OCI-LY7 (cell line): ENCODE measurements around the gene ACADM. TPM values are rescaled to one million over a fixed set of nuclear protein-coding genes. Genes with fewer than 3 reads are reported as not detected.

ENCODE experiments used
- BruUV-seq: library from RNA; stranded (reverse); fragments of 400-500 nt; replicated peaks from 2 replicates; lab custom pipeline; 2021; lab: Mats Ljungman, UMichigan
- CTCF ChIA-PET: fragments of 300-600 bp; sonication (Branson Sonifier 250); formaldehyde crosslinking; loops from one replicate; lab custom pipeline; 2022; ENCODE audit warnings: antibody characterized with exemption; ENCODE audit not compliant: unreplicated experiment; lab: Charles Lee
- POLR2A ChIA-PET: fragments of 300-600 bp; sonication (Branson Sonifier 250); formaldehyde crosslinking; loops from one replicate; lab custom pipeline; 2022; ENCODE audit warnings: antibody characterized with exemption; lab: Charles Lee
- DNase-seq: peaks from one replicate; pipeline ENCODE4 v3.0.0-alpha.2; 2015; ENCODE audit warnings: low spot score
- H2AFZ ChIP-seq: fragments of 200-600 bp; sonication (generic), shearing (Covaris generic); 2 replicates; pipeline ENCODE4 v1.6.1; 2014; ENCODE audit warnings: mild to moderate bottlenecking, antibody characterized with exemption, low read length, moderate library complexity
- H3K27ac ChIP-seq: fragments of 200-600 bp; sonication (generic); 2 replicates; pipeline ENCODE4 v1.5.1; 2014; ENCODE audit warnings: mixed run types, low read depth, mild to moderate bottlenecking, moderate library complexity, low read length, inconsistent platforms; ENCODE audit not compliant: poor library complexity, severe bottlenecking
- H3K36me3 ChIP-seq: fragments of 200-600 bp; sonication (generic); 2 replicates; pipeline ENCODE4 v1.6.1; 2014; ENCODE audit warnings: mild to moderate bottlenecking, antibody characterized with exemption, low read length, moderate library complexity, mixed read lengths; ENCODE audit not compliant: insufficient read depth
- H3K4me1 ChIP-seq: fragments of 200-600 bp; sonication (generic); 2 replicates; pipeline ENCODE4 v1.5.1; 2014; ENCODE audit warnings: mild to moderate bottlenecking, low read length; ENCODE audit not compliant: insufficient read depth, poor library complexity, severe bottlenecking
- H3K4me2 ChIP-seq: fragments of 200-600 bp; sonication (generic); 2 replicates; pipeline ENCODE4 v1.6.1; 2014; ENCODE audit warnings: mild to moderate bottlenecking, low read length
- H3K4me3 ChIP-seq: fragments of 200-600 bp; sonication (generic); 2 replicates; pipeline ENCODE4 v1.5.1; 2014; ENCODE audit warnings: mild to moderate bottlenecking, low read depth, low read length; ENCODE audit not compliant: poor library complexity, severe bottlenecking
- H3K79me2 ChIP-seq: fragments of 200-600 bp; sonication (generic); 2 replicates; pipeline ENCODE4 v1.6.1; 2016; ENCODE audit warnings: low read depth, mild to moderate bottlenecking, low read length, moderate library complexity, mixed read lengths; ENCODE audit not compliant: insufficient read depth
- H3K9me2 ChIP-seq: fragments of 200-600 bp; sonication (generic); 2 replicates; pipeline ENCODE4 v1.6.1; 2016; ENCODE audit warnings: mild to moderate bottlenecking, low read length, mixed read lengths; ENCODE audit not compliant: insufficient read depth
- H3K9me3 ChIP-seq: fragments of 200-600 bp; sonication (generic); 2 replicates; pipeline ENCODE4 v1.6.1; 2014; ENCODE audit warnings: mild to moderate bottlenecking, mixed run types, low read length, mixed read lengths
- H4K20me1 ChIP-seq: fragments of 200-600 bp; sonication (generic); 2 replicates; pipeline ENCODE4 v1.6.1; 2014; ENCODE audit warnings: mild to moderate bottlenecking, antibody characterized with exemption, low read length, moderate library complexity, mixed read lengths; ENCODE audit not compliant: insufficient read depth
- CTCF ChIP-seq: fragments of 200-600 bp; sonication (generic); conservative IDR thresholded peaks from 2 replicates; pipeline ENCODE4 v1.5.1; 2014; ENCODE audit warnings: mild to moderate bottlenecking, antibody characterized with exemption, low read length, moderate library complexity, mixed read lengths
- EZH2phosphoT487 ChIP-seq: fragments of 200-600 bp; sonication (generic); IDR thresholded peaks from 2 replicates; pipeline ENCODE4 v1.6.1; 2018; ENCODE audit warnings: low read depth, borderline replicate concordance, mild to moderate bottlenecking, mixed run types, antibody characterized with exemption, low read length, moderate library complexity, mixed read lengths
- intact Hi-C: fragments of 100-400 bp; cut with micrococcal nuclease; formaldehyde crosslinking; loops from one replicate; pipeline ENCODE4 v1.10.0; 2022; ENCODE audit not compliant: unreplicated experiment
- total RNA-seq, 2 experiments: library from RNA; depleted of rRNA in 1 of 2; stranded (reverse); fragments of >200 nt in 1 of 2; shearing (Covaris generic) in 1 of 2; gene quantifications; 2 replicates each; pipeline ENCODE4 v1.2.3, GENCODE V29; 2014 to 2022

ACADM gene
- total RNA-seq, 2 experiments from 2014 or later, result 137 to 248 TPM

GRCh38 chr1:75786901-75787493 is 62.5 kb downstream of the ACADM start:
- H3K4me3 ChIP-seq, result peak overlapping the region; percentile 93
- peaks cover 53% of the 10 kb centered on the region for H4K20me1 ChIP-seq

GRCh38 chr1:75787524-75787923 is 63.0 kb downstream of the ACADM start:
- peaks cover 54% of the 10 kb centered on the region for H3K4me1 ChIP-seq
- H3K4me2 ChIP-seq, result peak overlapping the region; percentile 84
- BruUV-seq, result no TSS peak
- peaks cover 64% of the 10 kb centered on the region for H3K36me3 ChIP-seq
- ChIA-PET CTCF (no interaction called here), POLR2A (interaction anchor here (1.0 to 4.8 kb wide), 4 partner anchors 13 to 64 kb away, joined by 3 to 74 read pairs (median 16); partner anchors contain the start of gene ACADM)
- peaks cover 80% of the 10 kb centered on the region for H3K79me2 ChIP-seq
- peaks cover 58% of the 10 kb centered on the region for H4K20me1 ChIP-seq
- TF ChIP-seq CTCF (no peak), EZH2phosphoT487 (no peak)
- peak overlapping the region; percentile 93 for H3K4me3 ChIP-seq
- no peaks in the 10 kb centered on the region for H3K9me3 ChIP-seq
- DNase-seq, result peak; percentile 50
- H3K27ac ChIP-seq, result peak overlapping the region; percentile 94
- no peak overlapping the region for H2AFZ ChIP-seq
- intact Hi-C loops, result loop anchor here (5.0 kb wide), 1 partner anchor 505 kb away; no protein-coding TSS in a partner anchor
- no peaks in the 10 kb centered on the region for H3K9me2 ChIP-seq

More at GRCh38 chr1:75786901-75787493, 62.5 kb downstream of the ACADM start:
- H3K4me1 ChIP-seq, result peaks cover 49% of the 10 kb centered on the region
- DNase-seq, result no peak
- peak overlapping the region; percentile 94 for H3K27ac ChIP-seq
- ChIA-PET POLR2A (interaction anchor here (0.7 to 4.8 kb wide), 6 partner anchors 13 to 468 kb away, joined by 3 to 74 read pairs (median 5); partner anchors contain the start of gene ACADM), CTCF (no interaction called here)
- no TSS peak for BruUV-seq
- intact Hi-C loops, result loop anchor here (1.0 to 5.0 kb wide), 2 partner anchors 63 to 505 kb away; partner anchors contain the start of gene ACADM
- no peak overlapping the region for H2AFZ ChIP-seq
- H3K36me3 ChIP-seq, result peaks cover 59% of the 10 kb centered on the region
- peak overlapping the region; percentile 84 for H3K4me2 ChIP-seq
- H3K79me2 ChIP-seq, result peaks cover 74% of the 10 kb centered on the region
- TF ChIP-seq EZH2phosphoT487 (no peak), CTCF (no peak)
- H3K9me2 ChIP-seq, result no peaks in the 10 kb centered on the region
- no peaks in the 10 kb centered on the region for H3K9me3 ChIP-seq

- Histone ChIP-seq H3K4me3 (peak overlapping the region; percentile 93), H4K20me1 (peaks cover 64% of the 10 kb centered on the region), H3K36me3 (peaks cover 89% of the 10 kb centered on the region), H3K27ac (peak overlapping the region; percentile 94), H3K79me2 (peaks cover 80% of the 10 kb centered on the region), H2AFZ (no peak overlapping the region), H3K4me2 (peak overlapping the region; percentile 84), H3K9me3 (no peaks in the 10 kb centered on the region), H3K9me2 (no peaks in the 10 kb centered on the region), H3K4me1 (peaks cover 48% of the 10 kb centered on the region)
- intact Hi-C loops, result loop anchor here (5.0 kb wide), 1 partner anchor 502 kb away; no protein-coding TSS in a partner anchor
- TF ChIP-seq CTCF (no peak), EZH2phosphoT487 (no peak)
- BruUV-seq, result no TSS peak
- POLR2A ChIA-PET, result interaction anchor here (0.9 to 3.9 kb wide), 5 partner anchors 10 to 65 kb away, joined by 3 to 31 read pairs (median 5); partner anchors contain the start of gene ACADM
- CTCF ChIA-PET, result no interaction called here
- no peak for DNase-seq
Observed at GRCh38 chr1:75789988-75790387, 65.5 kb downstream of the ACADM start.
